Gastroesophageal sphincter (tissue), 3 donors: ENCODE measurements around the gene CALY.

ENCODE experiments used
- EP300 ChIP-seq: sonication (generic); formaldehyde crosslinking; IDR thresholded peaks from one replicate; pipeline ENCODE4 v1.6.1; 2017; ENCODE audit warnings: antibody characterized with exemption, mild to moderate bottlenecking
- POLR2A ChIP-seq, 2 donors: fragments of 450-650 bp; IDR thresholded peaks; one replicate each; pipeline ENCODE4 v1.6.1; 2017; ENCODE audit warnings: antibody characterized with exemption in 2 of 2, mild to moderate bottlenecking in 2 of 2, moderate library complexity in 1 of 2
- POLR2AphosphoS5 ChIP-seq: sonication (generic); formaldehyde crosslinking; IDR thresholded peaks from one replicate; pipeline ENCODE4 v1.6.1; 2017; ENCODE audit warnings: antibody characterized with exemption
- TF ChIP-seq, protein P1 (sequence below), 4 experiments: fragments of 200-600 bp in 2 of 4; fragments of 450-650 bp in 2 of 4; sonication (generic) in 1 of 4; IDR thresholded peaks; one replicate each; pipeline ENCODE4 v1.5.1; 2017 to 2019; ENCODE audit warnings: antibody characterized with exemption in 4 of 4, mild to moderate bottlenecking in 2 of 4, moderate library complexity in 2 of 4

- TF ChIP-seq, protein P1, sequence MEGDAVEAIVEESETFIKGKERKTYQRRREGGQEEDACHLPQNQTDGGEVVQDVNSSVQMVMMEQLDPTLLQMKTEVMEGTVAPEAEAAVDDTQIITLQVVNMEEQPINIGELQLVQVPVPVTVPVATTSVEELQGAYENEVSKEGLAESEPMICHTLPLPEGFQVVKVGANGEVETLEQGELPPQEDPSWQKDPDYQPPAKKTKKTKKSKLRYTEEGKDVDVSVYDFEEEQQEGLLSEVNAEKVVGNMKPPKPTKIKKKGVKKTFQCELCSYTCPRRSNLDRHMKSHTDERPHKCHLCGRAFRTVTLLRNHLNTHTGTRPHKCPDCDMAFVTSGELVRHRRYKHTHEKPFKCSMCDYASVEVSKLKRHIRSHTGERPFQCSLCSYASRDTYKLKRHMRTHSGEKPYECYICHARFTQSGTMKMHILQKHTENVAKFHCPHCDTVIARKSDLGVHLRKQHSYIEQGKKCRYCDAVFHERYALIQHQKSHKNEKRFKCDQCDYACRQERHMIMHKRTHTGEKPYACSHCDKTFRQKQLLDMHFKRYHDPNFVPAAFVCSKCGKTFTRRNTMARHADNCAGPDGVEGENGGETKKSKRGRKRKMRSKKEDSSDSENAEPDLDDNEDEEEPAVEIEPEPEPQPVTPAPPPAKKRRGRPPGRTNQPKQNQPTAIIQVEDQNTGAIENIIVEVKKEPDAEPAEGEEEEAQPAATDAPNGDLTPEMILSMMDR (IDR thresholded peaks at IDR 0.05): no peak
- TF ChIP-seq POLR2A (IDR thresholded peaks at IDR 0.05) (no peak), POLR2AphosphoS5 (no peak), EP300 (no peak)
Measured at GRCh38 chr10:133287832-133288500, 48.7 kb downstream of the CALY start.
